Esophagus muscularis mucosa (tissue), 4 donors: Measurements from ENCODE around the gene GMPPB. TPM values are rescaled to one million over a fixed set of nuclear protein-coding genes. Genes with fewer than 3 reads are reported as not detected.

Source experiments
- DNase-seq: peaks from one replicate; pipeline ENCODE4 v3.0.0-alpha.2; 2017; ENCODE audit errors: extremely low spot score
- H3K27ac ChIP-seq, 4 donors: fragments of 200-600 bp; sonication (generic); replicated peaks in 1 of 4; 1 replicate in 3 of 4; 2 replicates in 1 of 4; pipeline ENCODE4 v1.5.1; 2016 to 2019; ENCODE audit warnings: mild to moderate bottlenecking in 1 of 4
- H3K27me3 ChIP-seq, 4 donors: fragments of 200-600 bp; sonication (generic); one replicate each; pipeline versions ENCODE4 v1.5.1 to v1.6.0; 2016 to 2019
- H3K36me3 ChIP-seq, 4 donors: fragments of 200-600 bp; sonication (generic); one replicate each; pipeline ENCODE4 v1.5.1; 2016 to 2019
- H3K4me1 ChIP-seq, 4 donors: fragments of 200-600 bp; sonication (generic); one replicate each; pipeline ENCODE4 v1.5.1; 2016 to 2019
- H3K4me3 ChIP-seq, 4 donors: fragments of 200-600 bp; sonication (generic); 1 replicate in 2 of 4; 2 replicates in 2 of 4; pipeline ENCODE4 v1.5.1; 2016 to 2019; ENCODE audit warnings: mild to moderate bottlenecking in 4 of 4, moderate library complexity in 1 of 4
- H3K9me3 ChIP-seq, 4 donors: fragments of 200-600 bp; sonication (generic); 1 replicate in 3 of 4; 2 replicates in 1 of 4; pipeline ENCODE4 v1.5.1; 2016 to 2019
- CTCF ChIP-seq, 3 experiments: fragments of 200-600 bp in 2 of 3; fragments of 450-650 bp in 1 of 3; sonication (generic) in 2 of 3; IDR thresholded peaks; one replicate each; pipeline ENCODE4 v1.5.1; 2017 to 2019; ENCODE audit warnings: antibody characterized with exemption in 3 of 3, mild to moderate bottlenecking in 2 of 3, moderate library complexity in 1 of 3
- EP300 ChIP-seq: sonication (generic); formaldehyde crosslinking; IDR thresholded peaks from one replicate; pipeline ENCODE4 v1.6.1; 2017; ENCODE audit warnings: antibody characterized with exemption
- POLR2A ChIP-seq: fragments of 450-650 bp; IDR thresholded peaks from one replicate; pipeline ENCODE4 v1.6.1; 2017; ENCODE audit warnings: antibody characterized with exemption, moderate library complexity, mild to moderate bottlenecking, low read depth
- POLR2AphosphoS5 ChIP-seq, 2 donors: sonication (generic); formaldehyde crosslinking; IDR thresholded peaks; one replicate each; pipeline ENCODE4 v1.6.1; 2017; ENCODE audit warnings: antibody characterized with exemption in 2 of 2
- WGBS: methylation state at CpG from one replicate; pipeline ENCODE4 v1.1.5; 2018; 5-methylcytosine and 5-hydroxymethylcytosine counted together
- intact Hi-C: fragments of 100-400 bp; cut with DNase I; formaldehyde crosslinking; loops from one replicate; pipeline ENCODE4 v1.15.1; 2023
- total RNA-seq, 4 donors: library from RNA; depleted of rRNA; stranded (reverse); fragments of >200 nt; gene quantifications; one replicate each; pipeline versions ENCODE4 v1.1.0 to v1.2.1, GENCODE V29; 2016

GMPPB gene
- total RNA-seq, 4 donors from 2014 or later, result 12.0 to 18.9 (median 17.6) TPM

- no peaks in the 10 kb centered on the region for H3K27me3 ChIP-seq
- no peaks in the 10 kb centered on the region for H3K9me3 ChIP-seq
- H3K4me3 ChIP-seq, result no peak overlapping the region
- 90% methylated on average over 10 of the region's 11 CpGs for WGBS
- H3K27ac ChIP-seq, result no peak overlapping the region
- no peaks in the 10 kb centered on the region for H3K4me1 ChIP-seq
- TF ChIP-seq EP300, result no peak
- no peak for TF ChIP-seq POLR2A
- TF ChIP-seq POLR2AphosphoS5 (IDR thresholded peaks at IDR 0.05), result no peak
- TF ChIP-seq CTCF (IDR thresholded peaks at IDR 0.05), result no peak
- peaks cover 55 to 99% (median 80%) of the 10 kb centered on the region in 4 donors for H3K36me3 ChIP-seq
- intact Hi-C loops, result no loop called here
- DNase-seq, result no peak
Measured at GRCh38 chr3:49732597-49732996, 8.8 kb upstream of the GMPPB start.

GRCh38 chr3:49729966-49730609, 6.3 kb upstream of the GMPPB start:
- no peak overlapping the region for H3K4me3 ChIP-seq
- TF ChIP-seq CTCF (IDR thresholded peaks at IDR 0.05), result no peak
- TF ChIP-seq POLR2A, result no peak
- no peak for TF ChIP-seq POLR2AphosphoS5 (IDR thresholded peaks at IDR 0.05)
- TF ChIP-seq EP300, result no peak
- peaks cover under 1 to 5% (median 1%) of the 10 kb centered on the region in 4 donors for H3K4me1 ChIP-seq
- no peaks in the 10 kb centered on the region for H3K27me3 ChIP-seq
- intact Hi-C loops, result no loop called here
- H3K27ac ChIP-seq, result no peak overlapping the region
- peaks cover 40 to 99% (median 83%) of the 10 kb centered on the region in 4 donors for H3K36me3 ChIP-seq
- 97% methylated on average over 4 of the region's 4 CpGs for WGBS
- no peak for DNase-seq
- H3K9me3 ChIP-seq, result no peaks in the 10 kb centered on the region

GRCh38 chr3:49727924-49728361, 4.2 kb upstream of the GMPPB start:
- no peak overlapping the region for H3K27ac ChIP-seq
- no peak for TF ChIP-seq POLR2AphosphoS5 (IDR thresholded peaks at IDR 0.05)
- TF ChIP-seq EP300, result no peak
- TF ChIP-seq POLR2A, result no peak
- no peak for TF ChIP-seq CTCF (IDR thresholded peaks at IDR 0.05)
- peaks cover 30 to 79% (median 70%) of the 10 kb centered on the region in 4 donors for H3K36me3 ChIP-seq
- DNase-seq, result no peak
- WGBS, result 98% methylated on average over 15 of the region's 15 CpGs
- no peaks in the 10 kb centered on the region for H3K27me3 ChIP-seq
- no peaks in the 10 kb centered on the region for H3K9me3 ChIP-seq
- H3K4me1 ChIP-seq, result peaks cover 12 to 21% (median 17%) of the 10 kb centered on the region in 4 donors
- intact Hi-C loops, result no loop called here
- no peak overlapping the region for H3K4me3 ChIP-seq

- Histone ChIP-seq H3K4me3 (no peak overlapping the region), H3K36me3 (peaks cover 25 to 77% (median 67%) of the 10 kb centered on the region in 4 donors), H3K27ac (no peak overlapping the region), H3K27me3 (no peaks in the 10 kb centered on the region), H3K9me3 (no peaks in the 10 kb centered on the region), H3K4me1 (peaks cover 18 to 27% (median 23%) of the 10 kb centered on the region in 4 donors)
- DNase-seq, result no peak
- intact Hi-C loops, result no loop called here
- no peak for TF ChIP-seq POLR2A
- no peak for TF ChIP-seq CTCF (IDR thresholded peaks at IDR 0.05)
- no peak for TF ChIP-seq EP300
- no peak for TF ChIP-seq POLR2AphosphoS5 (IDR thresholded peaks at IDR 0.05)
- 93% methylated on average over 12 of the region's 19 CpGs for WGBS
Measured at GRCh38 chr3:49727154-49727923, 3.6 kb upstream of the GMPPB start.
